Measurements from ENCODE around the gene ARHGAP31.
"Not testable (repeated sequence)": the region's sequence is repeated elsewhere in the genome, so short reads cannot be mapped to it uniquely, and the experiment has no call there.

ARHGAP31 gene

GRCh38 chr3:119294696-119295671, 801 bp downstream of the ARHGAP31 start:
- no peak for DNase-seq

GRCh38 chr3:119295816-119296726, 1.9 kb downstream of the ARHGAP31 start:
- no peak for DNase-seq

GRCh38 chr3:119296727-119297122, 2.5 kb downstream of the ARHGAP31 start:
- DNase-seq, result no peak

- DNase-seq, result no peak
Measured at GRCh38 chr3:119297169-119297568, 3.0 kb downstream of the ARHGAP31 start.

GRCh38 chr3:119298565-119298941, 4.4 kb downstream of the ARHGAP31 start:
- DNase-seq, result no peak

- DNase-seq, result no peak
Measured at GRCh38 chr3:119300991-119301391, 6.8 kb downstream of the ARHGAP31 start.

- no peak for DNase-seq
Measured at GRCh38 chr3:119301662-119302061, 7.5 kb downstream of the ARHGAP31 start.

- no peak for DNase-seq
Measured at GRCh38 chr3:119302697-119303551, 8.7 kb downstream of the ARHGAP31 start.

GRCh38 chr3:119304201-119304713, 10.1 kb downstream of the ARHGAP31 start:
- DNase-seq, result no peak

- DNase-seq, result no peak
Measured at GRCh38 chr3:119305286-119305685, 11.1 kb downstream of the ARHGAP31 start.

- not testable (repeated sequence) for DNase-seq
Measured at GRCh38 chr3:119306378-119306777, 12.2 kb downstream of the ARHGAP31 start.

- no peak for DNase-seq
Measured at GRCh38 chr3:119308355-119308754, 14.2 kb downstream of the ARHGAP31 start.

- no peak for DNase-seq
Measured at GRCh38 chr3:119309591-119309990, 15.4 kb downstream of the ARHGAP31 start.

- no peak for DNase-seq
Measured at GRCh38 chr3:119310071-119310470, 15.9 kb downstream of the ARHGAP31 start.

- no peak for DNase-seq
Measured at GRCh38 chr3:119311081-119311925, 17.1 kb downstream of the ARHGAP31 start.

- no peak for DNase-seq
Measured at GRCh38 chr3:119313461-119313860, 19.3 kb downstream of the ARHGAP31 start.

GRCh38 chr3:119314821-119315220, 20.6 kb downstream of the ARHGAP31 start:
- DNase-seq, result no peak

GRCh38 chr3:119315600-119316312, 21.6 kb downstream of the ARHGAP31 start:
- DNase-seq, result no peak

GRCh38 chr3:119316313-119316670, 22.1 kb downstream of the ARHGAP31 start:
- no peak for DNase-seq

- DNase-seq, result no peak
Measured at GRCh38 chr3:119318876-119319275, 24.7 kb downstream of the ARHGAP31 start.

- DNase-seq, result no peak
Measured at GRCh38 chr3:119319311-119319710, 25.1 kb downstream of the ARHGAP31 start.
